Osteoblast (primary cell): Measurements from ENCODE around the gene ZNF865. TPM values are rescaled to one million over a fixed set of nuclear protein-coding genes. Genes with fewer than 3 reads are reported as not detected.

ENCODE experiments used
- DNase-seq: peaks from one replicate; pipeline ENCODE4 v3.0.0; 2011; ENCODE audit warnings: low spot score, mixed read lengths; ENCODE audit not compliant: insufficient read length; ENCODE audit errors: missing footprints
- H2AFZ ChIP-seq: 2 replicates; pipeline ENCODE4 v1.6.0; 2011; ENCODE audit warnings: mild to moderate bottlenecking, low read length
- H3K27ac ChIP-seq: 2 replicates; pipeline ENCODE4 v1.5.1; 2011; ENCODE audit warnings: mild to moderate bottlenecking, low read depth, low read length, moderate library complexity
- H3K27me3 ChIP-seq: 2 replicates; pipeline ENCODE4 v1.6.0; 2012; ENCODE audit warnings: mild to moderate bottlenecking, control low read depth, inconsistent platforms, low read length, moderate library complexity; ENCODE audit not compliant: insufficient read depth
- H3K36me3 ChIP-seq: 2 replicates; pipeline ENCODE4 v1.5.1; 2011; ENCODE audit warnings: mild to moderate bottlenecking, low read length, control low read depth, moderate library complexity; ENCODE audit not compliant: insufficient read depth
- H3K4me1 ChIP-seq: 2 replicates; pipeline ENCODE4 v1.5.1; 2011; ENCODE audit warnings: mild to moderate bottlenecking, low read length, control low read depth, moderate library complexity; ENCODE audit not compliant: insufficient read depth
- H3K4me2 ChIP-seq: 2 replicates; pipeline ENCODE4 v1.6.0; 2011; ENCODE audit warnings: mild to moderate bottlenecking, low read length; ENCODE audit not compliant: insufficient read depth
- H3K4me3 ChIP-seq: fragments of 200-600 bp; sonication (generic); 3 replicates; pipeline ENCODE4 v1.5.1; 2012; ENCODE audit warnings: mild to moderate bottlenecking, low read length, inconsistent platforms; ENCODE audit not compliant: insufficient read depth
- H3K79me2 ChIP-seq: 2 replicates; pipeline ENCODE4 v1.6.0; 2012; ENCODE audit warnings: mild to moderate bottlenecking, low read length, control low read depth, inconsistent platforms; ENCODE audit not compliant: insufficient read depth
- H3K9me3 ChIP-seq: 2 replicates; pipeline ENCODE4 v1.5.1; 2011; ENCODE audit warnings: low read depth, low read length, control low read depth
- H4K20me1 ChIP-seq: 2 replicates; pipeline ENCODE4 v1.6.0; 2012; ENCODE audit warnings: mild to moderate bottlenecking, low read length, control low read depth; ENCODE audit not compliant: insufficient read depth
- CTCF ChIP-seq: IDR thresholded peaks from 2 replicates; pipeline ENCODE4 v1.5.1; 2011; ENCODE audit warnings: mild to moderate bottlenecking, low read depth, low read length, moderate library complexity; ENCODE audit errors: extremely low read depth
- total RNA-seq: library from RNA; depleted of rRNA; stranded (reverse); fragments of >200 nt; gene quantifications from 2 replicates; pipeline ENCODE4 v1.2.3, GENCODE V29; 2012

Gene ZNF865
- total RNA-seq, 1 donor = 1.4 TPM

GRCh38 chr19:55594996-55595545 lies 10.4 kb upstream of the ZNF865 start:
- H3K9me3 ChIP-seq = no peaks in the 10 kb centered on the region
- no peaks in the 10 kb centered on the region for H3K79me2 ChIP-seq
- TF ChIP-seq CTCF = no peak
- H3K27me3 ChIP-seq = no peaks in the 10 kb centered on the region
- H2AFZ ChIP-seq = no peak overlapping the region
- no peak overlapping the region for H3K27ac ChIP-seq
- H3K4me2 ChIP-seq = no peak overlapping the region
- H3K4me3 ChIP-seq = no peak overlapping the region
- H4K20me1 ChIP-seq = peaks cover 4% of the 10 kb centered on the region
- peaks cover 21% of the 10 kb centered on the region for H3K36me3 ChIP-seq
- peak; percentile 36 for DNase-seq
- no peaks in the 10 kb centered on the region for H3K4me1 ChIP-seq

GRCh38 chr19:55596304-55596703 lies 9.1 kb upstream of the ZNF865 start:
- H3K4me3 ChIP-seq = no peak overlapping the region
- no peaks in the 10 kb centered on the region for H3K9me3 ChIP-seq
- no peak overlapping the region for H3K4me2 ChIP-seq
- H2AFZ ChIP-seq = no peak overlapping the region
- peaks cover 4% of the 10 kb centered on the region for H4K20me1 ChIP-seq
- no peak for DNase-seq
- H3K79me2 ChIP-seq = peaks cover 9% of the 10 kb centered on the region
- peaks cover 7% of the 10 kb centered on the region for H3K4me1 ChIP-seq
- peaks cover 21% of the 10 kb centered on the region for H3K36me3 ChIP-seq
- H3K27me3 ChIP-seq = no peaks in the 10 kb centered on the region
- H3K27ac ChIP-seq = no peak overlapping the region
- TF ChIP-seq CTCF = no peak

- peaks cover 7% of the 10 kb centered on the region for H3K4me1 ChIP-seq
- no peak overlapping the region for H3K4me3 ChIP-seq
- H3K4me2 ChIP-seq = no peak overlapping the region
- H3K27ac ChIP-seq = no peak overlapping the region
- H3K79me2 ChIP-seq = peaks cover 9% of the 10 kb centered on the region
- TF ChIP-seq CTCF = no peak
- no peak overlapping the region for H2AFZ ChIP-seq
- H3K36me3 ChIP-seq = peaks cover 21% of the 10 kb centered on the region
- no peaks in the 10 kb centered on the region for H3K27me3 ChIP-seq
- H3K9me3 ChIP-seq = no peaks in the 10 kb centered on the region
- no peak for DNase-seq
- peaks cover 4% of the 10 kb centered on the region for H4K20me1 ChIP-seq
These were observed 7.9 kb upstream of the ZNF865 start for GRCh38 chr19:55597501-55597921.

GRCh38 chr19:55598034-55598433 lies 7.4 kb upstream of the ZNF865 start:
- no peak for TF ChIP-seq CTCF
- Histone ChIP-seq H4K20me1 (peaks cover 4% of the 10 kb centered on the region), H3K27ac (no peak overlapping the region), H3K36me3 (peaks cover 21% of the 10 kb centered on the region), H3K4me1 (peaks cover 7% of the 10 kb centered on the region), H3K9me3 (no peaks in the 10 kb centered on the region), H3K27me3 (no peaks in the 10 kb centered on the region), H3K4me2 (no peak overlapping the region), H2AFZ (no peak overlapping the region), H3K4me3 (no peak overlapping the region), H3K79me2 (peaks cover 9% of the 10 kb centered on the region)
- DNase-seq = no peak
